ENCODE measurements around the gene PHPT1. TPM values are rescaled to one million over a fixed set of nuclear protein-coding genes. Genes with fewer than 3 reads are reported as not detected.
A peak's percentile ranks its signal among the peaks of the same experiment; 100 is the strongest.

Gene PHPT1
- total and polyA plus RNA-seq, 2 of the 13 experiments (the other 11 are each of a cell fraction or from before 2014, with no cell fraction given), result 189 to 192 TPM

DNA sequence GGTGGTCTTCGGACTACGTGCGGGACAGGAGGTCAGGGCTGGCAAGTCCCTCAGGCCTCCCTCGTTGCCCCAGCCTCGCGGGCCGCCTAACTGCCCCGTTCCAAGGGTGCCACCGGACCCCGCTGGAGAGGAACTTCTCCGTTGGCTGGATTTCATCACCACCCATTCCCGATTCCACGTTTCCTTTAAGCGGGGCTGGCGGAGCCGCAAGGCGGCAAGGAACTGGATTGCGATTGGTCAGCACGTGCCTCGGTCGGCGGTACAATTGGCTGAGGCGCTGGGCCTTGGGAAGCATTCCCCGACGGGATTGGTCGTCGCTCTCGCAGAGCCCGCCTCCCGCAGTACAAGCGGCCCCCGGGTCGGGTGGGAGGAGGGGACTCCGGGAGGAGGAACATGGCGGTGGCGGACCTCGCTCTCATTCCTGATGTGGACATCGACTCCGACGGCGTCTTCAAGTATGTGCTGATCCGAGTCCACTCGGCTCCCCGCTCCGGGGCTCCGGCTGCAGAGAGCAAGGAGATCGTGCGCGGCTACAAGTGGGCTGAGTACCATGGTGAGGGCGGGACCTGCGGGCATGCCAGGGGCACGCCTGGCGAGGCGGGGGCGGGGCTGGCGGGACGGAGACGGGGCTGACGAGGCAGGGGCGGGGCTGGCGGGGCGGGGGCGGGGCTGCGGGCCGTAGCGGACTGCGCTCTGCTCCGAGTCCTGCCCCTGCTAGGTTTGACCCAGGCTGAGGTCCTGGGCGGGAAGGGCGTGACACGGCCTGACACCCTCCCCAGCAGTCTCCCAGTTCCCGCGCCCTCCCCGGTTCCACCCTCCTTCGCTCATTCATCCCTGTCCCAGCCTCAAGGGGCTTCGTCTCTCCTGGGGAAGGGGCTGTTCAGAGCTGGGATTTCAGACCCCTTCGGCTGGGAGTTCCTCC is at the start of gene PHPT1 (continued):
- TF ChIP-seq, protein P1, sequence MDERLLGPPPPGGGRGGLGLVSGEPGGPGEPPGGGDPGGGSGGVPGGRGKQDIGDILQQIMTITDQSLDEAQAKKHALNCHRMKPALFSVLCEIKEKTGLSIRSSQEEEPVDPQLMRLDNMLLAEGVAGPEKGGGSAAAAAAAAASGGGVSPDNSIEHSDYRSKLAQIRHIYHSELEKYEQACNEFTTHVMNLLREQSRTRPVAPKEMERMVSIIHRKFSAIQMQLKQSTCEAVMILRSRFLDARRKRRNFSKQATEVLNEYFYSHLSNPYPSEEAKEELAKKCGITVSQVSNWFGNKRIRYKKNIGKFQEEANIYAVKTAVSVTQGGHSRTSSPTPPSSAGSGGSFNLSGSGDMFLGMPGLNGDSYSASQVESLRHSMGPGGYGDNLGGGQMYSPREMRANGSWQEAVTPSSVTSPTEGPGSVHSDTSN (CRISPR knock-in tag; IDR thresholded peaks at IDR 0.05), result peak; percentile 7; the same call in 1 of the 2 replicates
- TF ChIP-seq, protein P2, sequence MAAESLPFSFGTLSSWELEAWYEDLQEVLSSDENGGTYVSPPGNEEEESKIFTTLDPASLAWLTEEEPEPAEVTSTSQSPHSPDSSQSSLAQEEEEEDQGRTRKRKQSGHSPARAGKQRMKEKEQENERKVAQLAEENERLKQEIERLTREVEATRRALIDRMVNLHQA (CRISPR knock-in tag; IDR thresholded peaks at IDR 0.05), result no peak
- TF ChIP-seq TGIF2 (CRISPR knock-in tag; IDR thresholded peaks at IDR 0.05), result peak; percentile 70
- TF ChIP-seq, protein P3, sequence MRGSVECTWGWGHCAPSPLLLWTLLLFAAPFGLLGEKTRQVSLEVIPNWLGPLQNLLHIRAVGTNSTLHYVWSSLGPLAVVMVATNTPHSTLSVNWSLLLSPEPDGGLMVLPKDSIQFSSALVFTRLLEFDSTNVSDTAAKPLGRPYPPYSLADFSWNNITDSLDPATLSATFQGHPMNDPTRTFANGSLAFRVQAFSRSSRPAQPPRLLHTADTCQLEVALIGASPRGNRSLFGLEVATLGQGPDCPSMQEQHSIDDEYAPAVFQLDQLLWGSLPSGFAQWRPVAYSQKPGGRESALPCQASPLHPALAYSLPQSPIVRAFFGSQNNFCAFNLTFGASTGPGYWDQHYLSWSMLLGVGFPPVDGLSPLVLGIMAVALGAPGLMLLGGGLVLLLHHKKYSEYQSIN (CRISPR knock-in tag; IDR thresholded peaks at IDR 0.05; ENCODE audit: borderline replicate concordance), result no peak
- TF ChIP-seq KAT8 (CRISPR knock-in tag; IDR thresholded peaks at IDR 0.05), result peak; percentile 66
- TF ChIP-seq ARNTL (CRISPR knock-in tag; IDR thresholded peaks at IDR 0.05), result peak; percentile 56
- TF ChIP-seq MED8 (CRISPR knock-in tag; IDR thresholded peaks at IDR 0.05; ENCODE audit: insufficient replicate concordance), result peak; percentile 40

All from HepG2 (cell line).